CD4-positive, alpha-beta T cell treated with Interferon gamma for 1 hour (primary cell): ENCODE data around the gene REM1.

Experiments used
- DNase-seq: peaks from one replicate; pipeline ENCODE4 v3.0.0-alpha.2; 2020

Gene REM1

GRCh38 chr20:31523361-31524283 is 48.5 kb downstream of the REM1 start:
- peak; percentile 64 for DNase-seq

- no peak for DNase-seq
Observed at GRCh38 chr20:31527266-31527665, 52.2 kb downstream of the REM1 start.
